H1 (cell line): ENCODE measurements around the gene TBC1D20. TPM values are rescaled to one million over a fixed set of nuclear protein-coding genes. Genes with fewer than 3 reads are reported as not detected.

Source experiments
- CTCF ChIA-PET: fragments of 300-600 bp; sonication (Branson Sonifier 250); formaldehyde crosslinking; loops from one replicate; lab custom pipeline; 2021; ENCODE audit not compliant: partially characterized antibody; lab: Charles Lee
- POLR2A ChIA-PET: fragments of 300-600 bp; sonication (Branson Sonifier 250); formaldehyde crosslinking; loops from one replicate; lab custom pipeline; 2021; ENCODE audit warnings: inconsistent platforms; ENCODE audit not compliant: partially characterized antibody; lab: Charles Lee
- DNase-seq, 2 experiments: peaks; one replicate each; pipeline versions ENCODE4 v3.0.0 to v3.0.0-alpha.2; 2010 to 2022; ENCODE audit warnings: low spot score in 2 of 2, low read depth in 1 of 2, mixed read lengths in 1 of 2
- FAIRE-seq: peaks from 2 replicates; lab custom pipeline; 2011; peaks lifted over from hg19 to GRCh38; lab: Jason Lieb, UNC
- H2AFZ ChIP-seq: 2 replicates; pipeline ENCODE4 v1.8.1; 2012; ENCODE audit warnings: low read length, inconsistent platforms
- H2AK5ac ChIP-seq: 2 replicates; pipeline ENCODE4 v1.6.1; 2013; ENCODE audit warnings: low read depth, low read length
- H2BK120ac ChIP-seq: replicated peaks from 2 replicates; pipeline ENCODE3; 2013; ENCODE audit warnings: low read depth, low read length, inconsistent platforms
- H2BK12ac ChIP-seq: 2 replicates; pipeline ENCODE4 v1.6.1; 2013; ENCODE audit warnings: low read depth, low read length
- H2BK15ac ChIP-seq: 2 replicates; pipeline ENCODE4 v1.6.1; 2013; ENCODE audit warnings: low read length
- H2BK20ac ChIP-seq: 2 replicates; pipeline ENCODE4 v1.6.1; 2013; ENCODE audit warnings: low read length
- H2BK5ac ChIP-seq: 2 replicates; pipeline ENCODE4 v1.6.1; 2013; ENCODE audit warnings: low read depth, low read length
- H3K14ac ChIP-seq: 2 replicates; pipeline ENCODE4 v1.6.1; 2013; ENCODE audit warnings: inconsistent platforms; ENCODE audit not compliant: insufficient read length
- H3K18ac ChIP-seq: 2 replicates; pipeline ENCODE4 v1.6.1; 2013; ENCODE audit warnings: low read length; ENCODE audit errors: extremely low read depth
- H3K23ac ChIP-seq: 2 replicates; pipeline ENCODE4 v1.6.1; 2013; ENCODE audit warnings: inconsistent platforms; ENCODE audit not compliant: insufficient read length
- H3K23me2 ChIP-seq: 2 replicates; pipeline ENCODE4 v1.6.1; 2013; ENCODE audit warnings: low read depth, low read length
- H3K27ac ChIP-seq: 2 replicates; pipeline ENCODE4 v1.6.1; 2011; ENCODE audit warnings: low read depth, low read length, inconsistent platforms
- H3K27me3 ChIP-seq, 4 experiments: replicated peaks in 1 of 4; 1 replicate in 1 of 4; 2 replicates in 3 of 4; pipeline versions ENCODE4 v1.6.1 to v1.8.1; 2011 to 2013; ENCODE audit warnings: low read length in 3 of 4, mild to moderate bottlenecking in 3 of 4, inconsistent platforms in 2 of 4, mixed read lengths in 2 of 4, moderate library complexity in 1 of 4; ENCODE audit not compliant: control insufficient read depth in 3 of 4, insufficient read depth in 3 of 4; ENCODE audit errors: extremely low read depth in 1 of 4
- H3K36me3 ChIP-seq, 4 experiments: 2 replicates each; pipeline versions ENCODE4 v1.6.1 to v1.8.1; 2011 to 2013; ENCODE audit warnings: mild to moderate bottlenecking in 4 of 4, low read length in 3 of 4, moderate library complexity in 2 of 4, control low read depth in 1 of 4, inconsistent platforms in 1 of 4; ENCODE audit not compliant: insufficient read depth in 4 of 4, control insufficient read depth in 2 of 4
- H3K4ac ChIP-seq: replicated peaks from 2 replicates; pipeline ENCODE3; 2013; ENCODE audit warnings: low read length, low read depth, mixed read lengths, inconsistent platforms; ENCODE audit not compliant: insufficient read length
- H3K4me1 ChIP-seq, 4 experiments: replicated peaks in 1 of 4; 1 replicate in 1 of 4; 2 replicates in 3 of 4; pipeline versions ENCODE4 v1.6.1 to v1.8.1; 2011 to 2013; ENCODE audit warnings: low read length in 3 of 4, inconsistent platforms in 2 of 4, mixed read lengths in 1 of 4; ENCODE audit not compliant: insufficient read depth in 4 of 4, control insufficient read depth in 3 of 4
- H3K4me2 ChIP-seq, 2 experiments: 2 replicates each; pipeline versions ENCODE4 v1.6.1 to v1.8.1; 2011 to 2013; ENCODE audit warnings: low read depth in 2 of 2, low read length in 2 of 2, control low read depth in 1 of 2, inconsistent platforms in 1 of 2, mild to moderate bottlenecking in 1 of 2; ENCODE audit not compliant: insufficient read depth in 1 of 2
- H3K4me3 ChIP-seq, 4 experiments: fragments of 200-600, 300-600 bp in 1 of 4; sonication (generic), shearing (Covaris generic), sonication (Bioruptor Twin) in 1 of 4; 2 replicates each; pipeline versions ENCODE4 v1.5.1 to v1.8.1; 2011 to 2016; ENCODE audit warnings: low read length in 4 of 4, low read depth in 3 of 4, control low read depth in 2 of 4, inconsistent platforms in 2 of 4, mild to moderate bottlenecking in 2 of 4, mixed read lengths in 1 of 4, moderate library complexity in 1 of 4; ENCODE audit not compliant: insufficient read depth in 2 of 4; ENCODE audit errors: extremely low read depth in 1 of 4
- H3K56ac ChIP-seq: replicated peaks from 2 replicates; pipeline ENCODE3; 2013; ENCODE audit warnings: low read depth, mild to moderate bottlenecking, mixed read lengths, low read length, inconsistent platforms; ENCODE audit not compliant: insufficient read length
- H3K79me1 ChIP-seq: 2 replicates; pipeline ENCODE4 v1.6.1; 2013; ENCODE audit warnings: low read depth, low read length, control low read depth
- H3K79me2 ChIP-seq, 2 experiments: 2 replicates each; pipeline versions ENCODE4 v1.6.1 to v1.8.1; 2012 to 2013; ENCODE audit warnings: low read length in 2 of 2, mild to moderate bottlenecking in 2 of 2, inconsistent platforms in 1 of 2; ENCODE audit not compliant: insufficient read depth in 2 of 2, control insufficient read depth in 1 of 2
- H3K9ac ChIP-seq, 4 experiments: replicated peaks in 1 of 4; 1 replicate in 1 of 4; 2 replicates in 3 of 4; pipeline versions ENCODE4 v1.6.1 to v1.8.1; 2011 to 2013; ENCODE audit warnings: low read depth in 3 of 4, low read length in 3 of 4, control low read depth in 2 of 4, mild to moderate bottlenecking in 2 of 4, moderate library complexity in 2 of 4, inconsistent platforms in 1 of 4; ENCODE audit errors: extremely low read depth in 1 of 4
- H3K9me3 ChIP-seq, 2 experiments: 2 replicates each; pipeline versions ENCODE4 v1.6.1 to v1.8.1; 2012 to 2013; ENCODE audit warnings: mild to moderate bottlenecking in 2 of 2, moderate library complexity in 2 of 2, control low read depth in 1 of 2, inconsistent platforms in 1 of 2, low read depth in 1 of 2, low read length in 1 of 2, mixed read lengths in 1 of 2; ENCODE audit not compliant: insufficient read depth in 2 of 2
- H4K20me1 ChIP-seq, 2 experiments: replicated peaks in 1 of 2; 2 replicates each; pipeline versions ENCODE3 to v1.8.1; 2011 to 2013; ENCODE audit warnings: inconsistent platforms in 2 of 2, low read length in 2 of 2, mild to moderate bottlenecking in 1 of 2; ENCODE audit not compliant: insufficient read depth in 2 of 2, control insufficient read depth in 1 of 2
- H4K5ac ChIP-seq: 2 replicates; pipeline ENCODE4 v1.6.1; 2013; ENCODE audit warnings: low read length, low read depth, mixed read lengths, inconsistent platforms; ENCODE audit not compliant: insufficient read length
- H4K8ac ChIP-seq: 2 replicates; pipeline ENCODE4 v1.8.0; 2013; ENCODE audit warnings: mild to moderate bottlenecking, moderate library complexity, low read length, inconsistent platforms; ENCODE audit not compliant: insufficient read depth; ENCODE audit errors: extremely low read depth
- H4K91ac ChIP-seq: replicated peaks from 2 replicates; pipeline ENCODE3; 2013; ENCODE audit warnings: low read length, mixed read lengths, inconsistent platforms; ENCODE audit not compliant: insufficient read length
- CHD1 ChIP-seq: IDR thresholded peaks from 2 replicates; pipeline ENCODE4 v1.6.1; 2012; ENCODE audit warnings: low read depth, low read length, improper control_type of control experiment
- CTBP2 ChIP-seq: IDR thresholded peaks from 2 replicates; pipeline ENCODE4 v1.7.0; 2011; ENCODE audit warnings: borderline replicate concordance, mild to moderate bottlenecking, moderate library complexity, mixed read lengths, low read length; ENCODE audit not compliant: insufficient read depth, insufficient read length
- EGR1 ChIP-seq: IDR thresholded peaks from 2 replicates; pipeline ENCODE4 v1.6.1; 2011; ENCODE audit warnings: low read depth, low read length, borderline replicate concordance
- EZH2 ChIP-seq: fragments of 200-600 bp; sonication (generic); IDR thresholded peaks from 2 replicates; pipeline ENCODE4 v1.7.1; 2012; ENCODE audit warnings: low read depth, mild to moderate bottlenecking, moderate library complexity, low read length, inconsistent platforms; ENCODE audit not compliant: severe bottlenecking
- GABPA ChIP-seq: IDR thresholded peaks from 2 replicates; pipeline ENCODE4 v1.6.1; 2011; ENCODE audit warnings: mild to moderate bottlenecking, low read length, moderate library complexity, borderline replicate concordance; ENCODE audit not compliant: insufficient read depth
- SIRT6 ChIP-seq: IDR thresholded peaks from one replicate; pipeline ENCODE4 v1.7.1; 2012; ENCODE audit warnings: low read length, inconsistent platforms
- SRF ChIP-seq: IDR thresholded peaks from 2 replicates; pipeline ENCODE4 v1.6.1; 2011; ENCODE audit warnings: mild to moderate bottlenecking, low read depth, low read length, moderate library complexity
- WGBS, 2 experiments: shearing (Covaris generic) in 1 of 2; methylation state at CpG; one replicate each; pipeline versions ENCODE4 v1.1.6 to v1.1.7; 2013 to 2015; ENCODE audit warnings: low lambda C conversion rate in 2 of 2, mixed read lengths in 2 of 2, inconsistent platforms in 1 of 2, low coverage in 1 of 2, missing lambda C conversion rate in 1 of 2; ENCODE audit not compliant: insufficient replicate concordance in 2 of 2, insufficient coverage in 1 of 2, insufficient read length in 1 of 2; ENCODE audit errors: extremely low coverage in 1 of 2, missing lambda C conversion rate in 1 of 2; 5-methylcytosine and 5-hydroxymethylcytosine counted together
- polyA plus RNA-seq, 7 experiments: library from polyadenylated mRNA; depleted of rRNA in 3 of 7; stranded (reverse) in 5 of 7; unstranded in 2 of 7; fragments of >200 nt in 5 of 7; fragments of 200-250 nt in 2 of 7; gene quantifications; 1 replicate in 5 of 7; 2 replicates in 1 of 7; 4 replicates in 1 of 7; pipeline versions ENCODE4 v1.2.1 to v1.2.3, GENCODE V29; 2011 to 2013; ENCODE audit warnings: missing spikeins in 2 of 7, mixed read lengths in 2 of 7
- total RNA-seq: library from RNA; stranded (reverse); fragmentation: NEBNext Ultra II Directional; extraction: Animal tissue kit (Norgen Biotek cat#: 25700); gene quantifications from 2 replicates; pipeline ENCODE4 v1.2.1, GENCODE V29; 2021
- TF ChIP-seq, protein P1 (sequence below): IDR thresholded peaks from 2 replicates; pipeline ENCODE4 v1.6.1; 2011; ENCODE audit warnings: low read depth, mild to moderate bottlenecking, low read length; ENCODE audit not compliant: insufficient read depth

The TBC1D20 gene
- total and polyA plus RNA-seq, 2 of the 8 experiments (the other 6 are each of a cell fraction or from before 2014, with no cell fraction given): 14.5 to 17.1 TPM

- no peak overlapping the region for H3K4me2 ChIP-seq
- CTCF ChIA-PET: interaction anchor here (1.0 to 1.2 kb wide), 3 partner anchors 37 to 142 kb away, joined by 3 to 5 read pairs (median 4); no protein-coding TSS in a partner anchor
- no peaks in the 10 kb centered on the region for H3K23me2 ChIP-seq
- no peak for TF ChIP-seq CTBP2
- TF ChIP-seq SIRT6: no peak
- TF ChIP-seq EGR1: no peak
- TF ChIP-seq EZH2: no peak
- TF ChIP-seq, protein P1, sequence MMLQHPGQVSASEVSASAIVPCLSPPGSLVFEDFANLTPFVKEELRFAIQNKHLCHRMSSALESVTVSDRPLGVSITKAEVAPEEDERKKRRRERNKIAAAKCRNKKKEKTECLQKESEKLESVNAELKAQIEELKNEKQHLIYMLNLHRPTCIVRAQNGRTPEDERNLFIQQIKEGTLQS: no peak
- no peak for TF ChIP-seq SRF
- TF ChIP-seq CHD1: no peak
- no peak for TF ChIP-seq GABPA
- no peak overlapping the region for H2BK20ac ChIP-seq
- POLR2A ChIA-PET: interaction anchor here (0.9 kb wide), 1 partner anchor 34 kb away, joined by 5 read pairs; no protein-coding TSS in a partner anchor
- 92% methylated on average over 11 of the region's 11 CpGs; no CpG with 5 or more reads in 1 of the 2 experiments for WGBS, 2 experiments
- no peak overlapping the region for H3K18ac ChIP-seq
- no peak overlapping the region for H2BK5ac ChIP-seq
- H3K23ac ChIP-seq: no peak overlapping the region
- H3K14ac ChIP-seq: no peak overlapping the region
- H2BK12ac ChIP-seq: no peak overlapping the region
- H3K56ac ChIP-seq: no peak overlapping the region
- H2AFZ ChIP-seq: no peak overlapping the region
- H4K5ac ChIP-seq: no peak overlapping the region
- H3K9ac ChIP-seq: no peak overlapping the region
- H4K8ac ChIP-seq: no peak overlapping the region
- no peaks in the 10 kb centered on the region for H3K4me1 ChIP-seq
- peaks cover 29 to 86% (median 69%) of the 10 kb centered on the region in 4 experiments for H3K36me3 ChIP-seq
- no peaks in the 10 kb centered on the region for H3K27me3 ChIP-seq
- no peaks in the 10 kb centered on the region for H3K9me3 ChIP-seq
- H2BK15ac ChIP-seq: no peak overlapping the region
- H4K91ac ChIP-seq: no peak overlapping the region
- no peak overlapping the region for H2BK120ac ChIP-seq
- no peak overlapping the region for H3K4ac ChIP-seq
- no peak for FAIRE-seq
- H3K79me1 ChIP-seq: no peaks in the 10 kb centered on the region; the same call in none of the 2 replicates
- H3K4me3 ChIP-seq: no peak overlapping the region
- no peak overlapping the region for H3K27ac ChIP-seq
- H4K20me1 ChIP-seq: peaks cover 2 to 19% of the 10 kb centered on the region in 2 experiments
- DNase-seq: no peak
- H2AK5ac ChIP-seq: no peak overlapping the region
- H3K79me2 ChIP-seq: peaks cover 3 to 22% of the 10 kb centered on the region in 2 experiments; a peak in 3 of 4 replicates
Measured at GRCh38 chr20:503048-503737, 40.9 kb upstream of the TBC1D20 start.
